NK-92 treated with Interleukin-12 subunit alpha and Interleukin-12 subunit beta, amount 100 ng/mL, for 24 hours (cell line): ENCODE measurements around the gene CNKSR3.

Experiments
- DNase-seq: peaks from one replicate; lab custom pipeline; 2025; lab: John Stamatoyannopoulos, UW

The CNKSR3 gene

GRCh38 chr6:154412106-154412820 lies 98.2 kb downstream of the CNKSR3 start:
- no peak for DNase-seq

- DNase-seq = no peak
Measured at GRCh38 chr6:154411076-154411475, 99.4 kb downstream of the CNKSR3 start.

- no peak for DNase-seq
Measured at GRCh38 chr6:154410619-154411072, 99.8 kb downstream of the CNKSR3 start.

- DNase-seq = no peak
Measured at GRCh38 chr6:154408891-154409500, 101.5 kb downstream of the CNKSR3 start.

GRCh38 chr6:154407440-154407839 lies 103.0 kb downstream of the CNKSR3 start:
- no peak for DNase-seq

GRCh38 chr6:154406869-154407268 lies 103.6 kb downstream of the CNKSR3 start:
- no peak for DNase-seq

GRCh38 chr6:154406301-154406700 lies 104.2 kb downstream of the CNKSR3 start:
- DNase-seq = no peak

GRCh38 chr6:154404791-154405400 lies 105.6 kb downstream of the CNKSR3 start:
- DNase-seq = no peak

GRCh38 chr6:154403788-154404187 lies 106.7 kb downstream of the CNKSR3 start:
- no peak for DNase-seq

GRCh38 chr6:154402081-154402780 lies 108.3 kb downstream of the CNKSR3 start:
- no peak for DNase-seq

GRCh38 chr6:154399097-154399496 lies 111.4 kb downstream of the CNKSR3 start:
- DNase-seq = no peak

- no peak for DNase-seq
Measured at GRCh38 chr6:154397491-154398195, 112.8 kb downstream of the CNKSR3 start.

GRCh38 chr6:154395878-154396277 lies 114.6 kb downstream of the CNKSR3 start:
- no peak for DNase-seq

- DNase-seq = no peak
Measured at GRCh38 chr6:154395316-154395715, 115.2 kb downstream of the CNKSR3 start.

- no peak for DNase-seq
Measured at GRCh38 chr6:154394571-154394970, 115.9 kb downstream of the CNKSR3 start.

GRCh38 chr6:154390034-154390433 lies 120.5 kb downstream of the CNKSR3 start:
- no peak for DNase-seq

- DNase-seq = no peak
Measured at GRCh38 chr6:154388803-154389202, 121.7 kb downstream of the CNKSR3 start.

- DNase-seq = no peak
Measured at GRCh38 chr6:154386848-154387717, 123.4 kb downstream of the CNKSR3 start.

GRCh38 chr6:154384191-154384590 lies 126.3 kb downstream of the CNKSR3 start:
- no peak for DNase-seq

GRCh38 chr6:154383273-154383672 lies 127.2 kb downstream of the CNKSR3 start:
- no peak for DNase-seq

- no peak for DNase-seq
Measured at GRCh38 chr6:154382740-154383139, 127.7 kb downstream of the CNKSR3 start.
